Vagina (tissue), 2 donors: ENCODE measurements around the gene MACROD2. TPM values are rescaled to one million over a fixed set of nuclear protein-coding genes. Genes with fewer than 3 reads are reported as not detected.
A peak's percentile ranks its signal among the peaks of the same experiment; 100 is the strongest.

Experiments
- DNase-seq, 2 donors: peaks; one replicate each; pipeline ENCODE4 v3.0.0-alpha.2; 2017; ENCODE audit errors: extremely low spot score in 2 of 2
- H3K27ac ChIP-seq: fragments of 200-600 bp; sonication (generic); one replicate; pipeline ENCODE4 v1.5.1; 2019
- H3K27me3 ChIP-seq: fragments of 200-600 bp; sonication (generic); one replicate; pipeline ENCODE4 v1.5.1; 2019
- H3K36me3 ChIP-seq, 2 donors: fragments of 200-600 bp; sonication (generic); one replicate each; pipeline ENCODE4 v1.5.1; 2017 to 2019
- H3K4me1 ChIP-seq: fragments of 200-600 bp; sonication (generic); one replicate; pipeline ENCODE4 v1.5.1; 2019
- H3K4me3 ChIP-seq, 2 donors: fragments of 200-600 bp; sonication (generic); 1 replicate in 1 of 2; 2 replicates in 1 of 2; pipeline ENCODE4 v1.5.1; 2016 to 2019
- H3K9me3 ChIP-seq: fragments of 200-600 bp; sonication (generic); one replicate; pipeline ENCODE4 v1.5.1; 2019
- CTCF ChIP-seq, 3 experiments: fragments of 450-650 bp in 2 of 3; fragments of 200-600 bp in 1 of 3; sonication (generic) in 1 of 3; IDR thresholded peaks; one replicate each; pipeline ENCODE4 v1.5.1; 2017 to 2019; ENCODE audit warnings: antibody characterized with exemption in 3 of 3, mild to moderate bottlenecking in 2 of 3, moderate library complexity in 2 of 3
- POLR2A ChIP-seq, 2 donors: fragments of 450-650 bp; IDR thresholded peaks; one replicate each; pipeline ENCODE4 v1.6.1; 2017; ENCODE audit warnings: antibody characterized with exemption in 2 of 2, mild to moderate bottlenecking in 2 of 2, moderate library complexity in 2 of 2
- POLR2AphosphoS5 ChIP-seq, 2 donors: sonication (generic); formaldehyde crosslinking; IDR thresholded peaks; one replicate each; pipeline ENCODE4 v1.9.0; 2017; ENCODE audit warnings: antibody characterized with exemption in 2 of 2, mild to moderate bottlenecking in 2 of 2, low read depth in 1 of 2; ENCODE audit not compliant: insufficient read depth in 1 of 2
- intact Hi-C: fragments of 100-400 bp; cut with DNase I; formaldehyde crosslinking; loops from one replicate; pipeline ENCODE4 v1.15.1; 2023
- total RNA-seq: library from RNA; depleted of rRNA; stranded (reverse); fragments of >200 nt; gene quantifications from one replicate; pipeline ENCODE4 v1.2.3, GENCODE V29; 2016

Gene MACROD2
- total RNA-seq, 1 donor from 2014 or later: 12.5 TPM

- Histone ChIP-seq H3K27ac (no peak overlapping the region), H3K9me3 (no peaks in the 10 kb centered on the region), H3K27me3 (no peaks in the 10 kb centered on the region), H3K4me1 (no peaks in the 10 kb centered on the region), H3K4me3 (no peak overlapping the region), H3K36me3 (no peaks in the 10 kb centered on the region)
- intact Hi-C loops: no loop called here
- DNase-seq: no peak
- TF ChIP-seq POLR2AphosphoS5 (IDR thresholded peaks at IDR 0.05; ENCODE audit: insufficient read depth in 1 of 2, low read depth in 1 of 2) (peak in 1 of 2 donors; percentile 50), POLR2A (IDR thresholded peaks at IDR 0.05) (no peak)
These were observed 289.1 kb downstream of the MACROD2 start for GRCh38 chr20:14284443-14284842.

- Histone ChIP-seq H3K4me1 (no peaks in the 10 kb centered on the region), H3K27me3 (no peaks in the 10 kb centered on the region), H3K36me3 (no peaks in the 10 kb centered on the region), H3K9me3 (no peaks in the 10 kb centered on the region), H3K27ac (peak overlapping the region; percentile 47), H3K4me3 (no peak overlapping the region)
- DNase-seq: no peak
- intact Hi-C loops: no loop called here
- TF ChIP-seq POLR2AphosphoS5 (IDR thresholded peaks at IDR 0.05; ENCODE audit: insufficient read depth in 1 of 2, low read depth in 1 of 2) (no peak), CTCF (IDR thresholded peaks at IDR 0.05) (no peak), POLR2A (IDR thresholded peaks at IDR 0.05) (no peak)
These were observed 293.3 kb downstream of the MACROD2 start for GRCh38 chr20:14288341-14289330.

- Histone ChIP-seq H3K4me3 (no peak overlapping the region), H3K27ac (no peak overlapping the region), H3K9me3 (no peaks in the 10 kb centered on the region), H3K36me3 (no peaks in the 10 kb centered on the region), H3K4me1 (no peaks in the 10 kb centered on the region), H3K27me3 (no peaks in the 10 kb centered on the region)
- no peak for DNase-seq
- TF ChIP-seq POLR2A (IDR thresholded peaks at IDR 0.05): no peak
- intact Hi-C loops: no loop called here
These were observed 296.2 kb downstream of the MACROD2 start for GRCh38 chr20:14291502-14291901.

GRCh38 chr20:14295238-14295637, 299.9 kb downstream of the MACROD2 start:
- no peaks in the 10 kb centered on the region for H3K27me3 ChIP-seq
- TF ChIP-seq CTCF (IDR thresholded peaks at IDR 0.05) (no peak), POLR2A (IDR thresholded peaks at IDR 0.05) (no peak), POLR2AphosphoS5 (IDR thresholded peaks at IDR 0.05; ENCODE audit: insufficient read depth in 1 of 2, low read depth in 1 of 2) (no peak)
- no peak for DNase-seq
- H3K4me1 ChIP-seq: no peaks in the 10 kb centered on the region
- no peaks in the 10 kb centered on the region for H3K36me3 ChIP-seq
- intact Hi-C loops: no loop called here
- H3K4me3 ChIP-seq: no peak overlapping the region
- no peaks in the 10 kb centered on the region for H3K9me3 ChIP-seq
- no peak overlapping the region for H3K27ac ChIP-seq

- no peak overlapping the region for H3K4me3 ChIP-seq
- no peaks in the 10 kb centered on the region for H3K36me3 ChIP-seq
- no peak overlapping the region for H3K27ac ChIP-seq
- no peaks in the 10 kb centered on the region for H3K9me3 ChIP-seq
- no peak for DNase-seq
- intact Hi-C loops: no loop called here
- no peak for TF ChIP-seq POLR2AphosphoS5 (IDR thresholded peaks at IDR 0.05; ENCODE audit: insufficient read depth in 1 of 2, low read depth in 1 of 2)
- no peak for TF ChIP-seq POLR2A (IDR thresholded peaks at IDR 0.05)
- TF ChIP-seq CTCF (IDR thresholded peaks at IDR 0.05): no peak
- no peaks in the 10 kb centered on the region for H3K27me3 ChIP-seq
- H3K4me1 ChIP-seq: no peaks in the 10 kb centered on the region
These were observed 300.5 kb downstream of the MACROD2 start for GRCh38 chr20:14295770-14296309.

- DNase-seq: no peak
- Histone ChIP-seq H3K9me3 (no peaks in the 10 kb centered on the region), H3K4me1 (no peaks in the 10 kb centered on the region), H3K36me3 (no peaks in the 10 kb centered on the region), H3K27me3 (no peaks in the 10 kb centered on the region), H3K27ac (no peak overlapping the region), H3K4me3 (no peak overlapping the region)
- no peak for TF ChIP-seq POLR2A (IDR thresholded peaks at IDR 0.05)
- intact Hi-C loops: no loop called here
These were observed 304.5 kb downstream of the MACROD2 start for GRCh38 chr20:14299831-14300230.
